CD4-positive, alpha-beta T cell treated with Interleukin-21 for 1 hour (primary cell): ENCODE data around the gene MYO5A.
A peak's percentile ranks its signal among the peaks of the same experiment; 100 is the strongest.

Experiments
- DNase-seq: peaks from one replicate; pipeline ENCODE4 v3.0.0-alpha.2; 2020

MYO5A gene

GRCh38 chr15:52503788-52504496, 24.7 kb downstream of the MYO5A start:
- no peak for DNase-seq

DNA sequence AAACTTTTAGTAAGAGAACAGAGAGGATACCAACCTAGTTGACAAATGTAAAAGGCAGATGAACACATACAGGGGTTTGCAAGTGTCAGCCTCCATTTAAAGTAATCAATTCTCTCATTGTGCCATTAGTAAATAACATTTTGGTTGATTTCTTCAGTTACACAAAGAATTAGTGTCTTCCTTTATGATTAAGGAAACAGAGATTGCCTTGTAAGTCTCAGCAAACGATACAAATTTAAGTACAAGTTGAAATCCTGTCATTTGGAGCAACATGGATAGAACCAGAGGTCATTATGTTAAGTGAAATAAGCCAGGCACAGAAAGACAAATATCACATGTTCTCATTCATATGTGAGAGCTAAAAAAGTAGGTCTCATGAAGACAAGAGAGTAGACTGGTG, 26.1 kb downstream of the MYO5A start:
- no peak for DNase-seq

GRCh38 chr15:52499506-52499905, 29.2 kb downstream of the MYO5A start:
- no peak for DNase-seq

GRCh38 chr15:52498706-52499105, 30.0 kb downstream of the MYO5A start:
- no peak for DNase-seq

- no peak for DNase-seq
These were observed 31.8 kb downstream of the MYO5A start for GRCh38 chr15:52496776-52497470.

- DNase-seq, result no peak
These were observed 32.5 kb downstream of the MYO5A start for GRCh38 chr15:52496175-52496574.

DNA sequence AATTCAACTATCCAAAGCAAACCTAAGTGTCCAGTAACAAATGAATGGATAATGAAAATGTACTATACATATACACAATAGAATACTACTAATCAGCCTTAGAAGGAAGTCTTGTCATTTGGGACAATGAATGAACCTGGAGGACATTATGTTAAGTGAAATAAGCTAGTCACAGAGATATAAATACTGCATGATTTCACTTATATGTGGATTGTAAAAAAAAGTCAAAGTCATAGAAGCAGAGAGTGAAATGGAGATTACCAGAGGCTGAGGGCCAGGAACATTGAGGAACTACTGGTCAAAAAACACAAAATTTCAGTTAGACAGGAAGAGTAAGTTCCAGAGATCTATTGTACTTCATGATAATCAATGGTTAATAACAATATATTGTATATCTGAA, 33.6 kb downstream of the MYO5A start:
- no peak for DNase-seq

DNA sequence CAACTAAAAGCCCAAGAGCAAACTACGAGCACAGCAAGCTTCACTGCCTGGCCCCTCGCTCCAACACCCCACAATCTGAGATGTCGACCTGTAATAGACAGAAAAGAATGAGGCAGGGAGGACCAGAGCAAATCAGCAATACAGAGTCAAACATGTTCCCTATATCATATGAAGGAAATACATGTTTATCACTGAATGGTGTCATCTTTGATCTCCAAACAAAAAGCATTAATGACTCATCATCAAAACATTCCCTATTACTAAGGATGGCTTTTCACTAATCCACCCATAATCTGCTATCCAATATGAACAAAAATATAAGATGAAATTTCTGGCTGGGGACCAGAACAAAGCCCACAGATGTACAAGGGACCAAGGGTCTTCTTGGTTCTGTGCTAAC, 34.7 kb downstream of the MYO5A start:
- no peak for DNase-seq

GRCh38 chr15:52492132-52492531, 36.5 kb downstream of the MYO5A start:
- no peak for DNase-seq

DNA sequence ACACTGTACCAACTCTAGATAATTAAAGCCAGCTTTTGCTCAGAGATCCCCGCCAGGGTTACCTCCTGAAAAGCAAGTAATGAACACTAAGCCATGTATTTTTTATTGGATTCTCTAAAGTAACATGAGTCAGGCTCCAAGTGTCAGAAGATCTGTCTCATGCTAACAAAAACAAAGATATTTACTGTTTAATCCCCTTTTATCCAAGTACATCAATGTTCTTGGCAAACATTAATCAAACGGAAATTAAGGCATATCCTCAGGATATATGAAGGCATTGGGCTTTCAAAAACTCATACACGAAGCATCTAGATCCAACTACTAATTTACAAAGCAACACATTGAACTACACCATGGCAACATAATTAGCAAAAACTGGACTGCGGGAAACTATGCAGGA, 37.2 kb downstream of the MYO5A start:
- DNase-seq, result no peak

GRCh38 chr15:52489430-52489829, 39.2 kb downstream of the MYO5A start:
- DNase-seq, result peak; percentile 16

DNA sequence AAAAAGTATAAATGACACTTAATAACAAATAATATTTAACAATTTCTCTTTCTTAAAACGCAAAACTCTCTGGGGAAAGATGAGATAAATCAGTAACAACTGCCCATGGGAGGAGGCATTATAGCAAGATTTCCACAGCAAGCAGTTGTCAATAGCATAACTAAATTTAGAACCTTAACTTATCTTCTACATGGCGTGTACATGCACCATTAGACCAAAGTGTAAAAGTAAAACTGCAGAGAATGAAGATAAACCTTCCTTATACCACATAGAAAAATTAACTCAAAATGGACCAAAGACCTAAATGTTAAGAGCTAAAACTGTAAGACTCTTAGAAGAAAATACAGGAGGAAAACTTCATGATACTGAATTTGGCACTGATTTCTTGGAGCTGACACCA, 39.9 kb downstream of the MYO5A start:
- no peak for DNase-seq

DNA sequence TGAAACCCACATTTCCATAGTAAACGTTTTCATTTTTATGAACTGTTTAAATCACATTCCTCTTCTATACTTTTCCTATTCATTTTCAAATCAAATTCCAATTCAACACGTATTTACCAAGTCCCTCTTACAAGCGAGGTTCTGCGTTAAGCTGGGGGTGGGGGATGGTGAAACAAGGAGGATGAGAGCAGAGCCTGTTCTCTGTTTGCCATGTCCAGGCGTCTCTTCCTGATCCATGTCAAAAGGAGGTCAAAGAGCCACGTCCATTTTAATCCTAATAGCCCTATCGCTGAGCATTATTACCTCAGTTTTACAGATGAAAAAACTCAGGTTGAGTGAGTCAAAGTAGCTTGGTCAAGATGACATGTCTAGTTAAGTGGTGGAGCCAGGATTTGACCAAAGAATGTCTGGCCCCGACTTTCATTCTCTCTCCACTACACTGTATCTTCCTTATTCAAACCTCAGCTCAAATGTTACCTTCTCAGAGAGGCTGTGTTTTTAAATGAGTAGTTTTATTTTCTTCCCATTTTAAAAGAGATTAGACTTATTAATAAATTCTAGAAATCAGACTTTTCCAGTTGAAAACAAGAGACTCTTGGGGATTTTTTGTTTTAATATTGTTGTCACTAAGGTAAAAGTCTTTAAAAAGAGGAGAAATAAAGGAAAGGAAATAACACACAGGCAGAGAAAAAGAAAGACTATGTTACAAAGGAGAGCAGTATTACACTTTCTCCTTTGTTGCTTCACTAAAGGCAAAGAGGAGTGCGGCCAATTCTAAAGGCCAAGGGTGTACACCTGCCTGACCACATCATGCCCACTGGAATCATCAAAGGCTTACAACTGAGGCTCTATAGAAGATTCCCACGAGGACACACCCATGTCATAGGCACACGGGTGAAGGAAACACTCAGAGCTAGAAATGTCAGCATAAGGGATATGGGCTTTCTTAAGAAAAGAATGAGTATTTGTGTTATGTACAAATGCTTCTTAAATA, 42.4 kb downstream of the MYO5A start:
- no peak for DNase-seq

DNA sequence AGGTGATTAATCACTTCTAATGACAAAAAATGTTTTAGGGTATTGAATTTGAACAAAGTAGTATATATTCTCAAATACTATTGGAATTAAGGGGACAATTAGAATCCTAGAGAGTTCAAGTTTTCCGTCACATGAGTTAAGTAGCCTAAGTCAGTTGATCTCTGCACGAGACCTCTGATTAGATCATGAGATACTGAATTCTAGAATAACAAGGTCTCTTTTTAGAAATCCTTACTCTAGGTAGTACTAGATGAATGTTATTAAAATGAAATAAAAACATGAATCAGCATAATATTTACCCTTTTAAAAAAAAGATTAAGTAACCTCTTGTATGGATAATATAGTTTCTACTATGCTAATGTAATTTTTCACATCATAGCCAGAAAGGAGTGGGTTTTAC, 43.4 kb downstream of the MYO5A start:
- DNase-seq, result no peak

DNA sequence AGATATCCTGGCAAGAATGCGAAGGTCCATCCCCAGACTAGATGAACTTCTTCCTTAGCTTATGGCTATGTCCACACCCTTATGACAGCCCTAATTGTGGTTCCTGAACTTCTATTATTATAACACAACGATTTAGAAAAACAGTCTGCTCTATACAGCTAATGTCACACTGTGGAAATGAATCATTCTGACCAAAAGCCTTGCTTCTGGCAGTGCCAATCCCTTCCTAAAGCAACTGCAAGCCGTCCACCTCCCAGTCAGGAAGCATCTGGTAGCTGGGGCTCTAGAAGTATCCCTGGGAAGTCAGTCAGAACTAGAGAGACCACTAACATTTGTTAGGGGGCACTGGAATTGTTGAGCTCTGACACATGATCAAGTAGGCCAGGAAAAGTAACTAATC, 45.0 kb downstream of the MYO5A start:
- no peak for DNase-seq

DNA sequence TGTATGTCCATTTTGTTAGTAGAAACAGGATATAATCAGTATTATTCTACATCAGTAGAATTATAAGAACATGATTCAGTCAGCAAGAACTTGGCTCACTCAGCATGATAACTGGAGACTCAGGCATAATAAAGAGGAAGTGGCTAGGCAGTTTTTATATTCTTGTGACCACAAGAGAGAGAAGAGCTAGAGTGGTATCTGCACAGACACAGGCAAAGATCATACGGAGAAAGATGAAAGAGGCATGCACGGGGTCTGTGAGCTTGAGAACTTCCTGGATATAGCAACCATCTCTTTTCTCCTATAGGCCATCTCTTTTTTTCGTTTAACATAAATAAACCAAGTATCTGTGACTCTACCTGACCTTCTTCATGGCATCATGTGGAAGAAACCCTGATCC, 46.8 kb downstream of the MYO5A start:
- DNase-seq, result peak; percentile 85

GRCh38 chr15:52480990-52481389, 47.7 kb downstream of the MYO5A start:
- no peak for DNase-seq

GRCh38 chr15:52466716-52467115, 62.0 kb downstream of the MYO5A start:
- DNase-seq, result no peak

DNA sequence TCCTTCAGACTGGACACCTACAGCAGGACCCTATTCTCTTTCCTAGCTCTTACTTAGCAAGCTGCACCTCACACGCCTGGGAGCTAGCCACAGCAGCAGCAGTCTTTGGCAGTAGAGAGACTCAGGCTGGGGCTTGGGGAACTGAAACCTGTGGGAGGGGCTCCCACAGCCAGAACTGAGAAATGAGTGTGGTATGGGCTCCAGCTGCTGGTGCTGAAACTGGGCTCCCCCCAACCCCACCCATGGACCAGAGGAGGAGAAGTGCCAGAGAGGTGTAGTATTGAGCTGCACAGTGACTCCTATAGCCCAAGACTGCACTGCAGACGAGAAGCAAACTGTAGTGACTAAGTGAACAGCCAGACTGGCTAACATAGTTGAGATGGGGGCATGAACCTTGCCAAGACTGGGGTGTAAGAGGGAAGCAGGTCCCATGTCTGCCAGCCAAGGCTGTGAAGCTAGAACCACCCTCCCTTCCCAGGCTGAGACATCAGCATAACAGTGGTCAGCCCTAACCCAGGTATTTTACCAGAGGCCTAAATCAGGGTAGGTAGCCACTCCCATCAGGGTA, 62.5 kb downstream of the MYO5A start:
- peak; percentile 41 for DNase-seq

DNA sequence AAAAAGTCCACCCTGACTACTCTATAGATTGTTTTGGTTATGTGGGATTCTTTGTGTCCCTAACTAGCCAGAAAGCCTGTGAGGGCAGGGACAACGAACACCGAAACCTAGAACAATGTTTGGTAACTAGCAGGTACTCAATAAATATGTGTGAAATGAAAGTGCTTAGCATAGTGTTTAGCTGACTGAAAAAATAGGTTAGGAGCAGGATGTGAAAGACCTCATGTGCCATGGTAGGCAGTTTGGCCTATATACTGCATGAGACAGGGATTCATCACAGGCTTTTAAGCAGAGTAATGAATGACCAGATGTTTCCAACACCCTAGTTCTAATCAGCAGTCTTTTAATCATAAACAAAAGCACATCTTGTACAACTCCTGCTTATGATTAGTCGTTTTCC, 64.2 kb downstream of the MYO5A start:
- peak; percentile 53 for DNase-seq

GRCh38 chr15:52464040-52464439, 64.6 kb downstream of the MYO5A start:
- no peak for DNase-seq

DNA sequence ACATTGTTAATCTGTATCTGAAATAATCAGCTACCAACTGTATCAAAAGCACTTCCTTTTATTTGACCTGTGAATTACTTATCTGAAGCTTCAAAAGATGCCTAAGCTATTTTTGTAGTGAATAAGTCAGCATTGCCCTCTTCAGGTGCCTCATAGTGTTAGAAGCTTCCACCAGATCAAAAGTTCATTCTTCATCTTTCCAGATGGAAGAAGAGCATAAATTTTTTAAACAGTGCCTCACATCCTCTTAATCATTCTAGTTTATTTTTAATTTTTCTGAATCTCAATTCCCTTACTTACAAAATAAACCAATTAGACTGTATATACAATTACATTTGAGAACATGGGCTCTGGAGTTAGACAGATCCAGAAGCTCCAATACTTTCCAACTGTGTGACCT, 65.0 kb downstream of the MYO5A start:
- peak; percentile 38 for DNase-seq

DNA sequence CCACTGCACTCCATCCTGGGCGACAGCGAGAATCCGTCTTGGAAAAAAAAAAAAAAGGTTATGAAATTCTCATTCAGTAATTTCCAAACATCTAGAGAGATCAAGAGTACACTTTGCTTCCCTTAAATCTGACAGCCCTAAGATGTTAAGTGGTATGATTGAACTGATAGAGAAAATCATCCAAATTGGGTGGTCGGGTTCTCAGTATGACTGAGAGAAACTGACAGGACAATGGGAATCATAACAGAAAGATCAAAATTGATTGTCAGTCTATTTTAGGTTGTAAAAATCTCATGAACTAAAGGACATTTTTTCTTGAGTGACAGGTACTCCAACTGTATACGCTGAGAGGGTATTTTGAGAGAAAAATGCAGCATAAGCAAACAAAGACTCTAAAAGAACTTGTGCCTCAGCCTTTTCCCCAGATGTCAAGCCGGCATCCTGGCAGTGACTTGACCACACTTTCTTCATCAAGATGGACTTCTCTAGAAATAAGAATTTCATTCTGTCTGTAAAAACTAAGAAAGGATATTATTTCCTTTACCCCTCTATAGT, 65.8 kb downstream of the MYO5A start:
- DNase-seq, result no peak
